ENCODE data around the gene TSC22D3. TPM values are rescaled to one million over a fixed set of nuclear protein-coding genes. Genes with fewer than 3 reads are reported as not detected.

TSC22D3 gene
- 18.6 and 24.8 TPM in 2 replicates for total RNA-seq

GRCh38 chrX:107775734-107776511 is at the start of gene TSC22D3:
TSS of gene TSC22D3 (minus strand) at chrX:107775787. CDS start at chrX:107775419, 368 bp downstream.

GRCh38 chrX:107777536-107777832 is 1.9 kb upstream of the TSC22D3 start, which contains the start of gene NCBP2L:
TSS of gene NCBP2L (plus strand) at chrX:107777733. CDS start at chrX:107794221, 16,488 bp downstream.

Other genes starting within 250 kb of the TSC22D3 start
- gene PRPS1, start 147.3 kb downstream of the TSC22D3 start, total RNA-seq: 20.4 and 35.9 TPM in 2 replicates
- not detected in 2 replicates for gene NCBP2L, start 1.9 kb upstream of the TSC22D3 start, total RNA-seq
- 41.8 and 138 TPM in 2 replicates for gene MID2, start 50.1 kb upstream of the TSC22D3 start, total RNA-seq
- gene TEX13B, start 206.6 kb upstream of the TSC22D3 start, total RNA-seq: not detected in 2 replicates